ENCODE measurements around the gene HYCC1. TPM values are rescaled to one million over a fixed set of nuclear protein-coding genes. Genes with fewer than 3 reads are reported as not detected.

Gene HYCC1
- total RNA-seq, 1 donor from 2014 or later = 73.7 TPM

GRCh38 chr7:22972207-22972606 is 41.7 kb downstream of the HYCC1 start:
- H3K4me3 Mint-ChIP-seq = no peak overlapping the region
- no peaks in the 10 kb centered on the region for H3K4me1 Mint-ChIP-seq
- peaks cover 22% of the 10 kb centered on the region for H3K36me3 Mint-ChIP-seq (ENCODE audit: low read depth)
- DNase-seq (ENCODE audit: low read depth, low spot score) = no peak
- no peaks in the 10 kb centered on the region for H3K27me3 Mint-ChIP-seq (ENCODE audit: low read depth)
- no peak for TF ChIP-seq CTCF (conservative IDR thresholded peaks at IDR 0.05)
- H3K27ac Mint-ChIP-seq (ENCODE audit: unreplicated experiment) = no peak overlapping the region
- peaks cover 3% of the 10 kb centered on the region for H3K9me3 Mint-ChIP-seq

GRCh38 chr7:22969010-22969431 is 44.9 kb downstream of the HYCC1 start:
- Mint-ChIP-seq H3K27ac (ENCODE audit: unreplicated experiment) (no peak overlapping the region), H3K9me3 (peaks cover 3% of the 10 kb centered on the region), H3K36me3 (ENCODE audit: low read depth) (peaks cover 20% of the 10 kb centered on the region), H3K4me1 (no peaks in the 10 kb centered on the region), H3K4me3 (no peak overlapping the region), H3K27me3 (ENCODE audit: low read depth) (no peaks in the 10 kb centered on the region)
- TF ChIP-seq CTCF (conservative IDR thresholded peaks at IDR 0.05) = no peak
- DNase-seq (ENCODE audit: low read depth, low spot score) = no peak

Other genes starting within 250 kb of the HYCC1 start
- 162 and 179 TPM in 2 replicates for gene TOMM7, start 191.3 kb downstream of the HYCC1 start, total RNA-seq
- gene KLHL7, start 91.7 kb upstream of the HYCC1 start, total RNA-seq = 45.6 and 47.6 TPM in 2 replicates
- gene NUP42, start 167.9 kb upstream of the HYCC1 start, total RNA-seq = 50.3 and 56.2 TPM in 2 replicates
- not detected in 2 replicates for gene GPNMB, start 232.6 kb upstream of the HYCC1 start, total RNA-seq